BE2C (cell line): Measurements from ENCODE around the gene SLFN13.

ENCODE experiments used
- DNase-seq: peaks from one replicate; pipeline ENCODE4 v3.0.0-alpha.2; 2020
- H3K27me3 ChIP-seq: fragments of 250-450 bp; sonication (Bioruptor Pico); 2 replicates; pipeline ENCODE4 v1.5.1; 2020; ENCODE audit warnings: mild to moderate bottlenecking
- H3K36me3 ChIP-seq: fragments of 250-450 bp; sonication (Bioruptor Pico); 2 replicates; pipeline ENCODE4 v1.5.1; 2020; ENCODE audit warnings: mild to moderate bottlenecking
- H3K4me1 ChIP-seq: fragments of 250-450 bp; sonication (Bioruptor Pico); 2 replicates; pipeline ENCODE4 v1.5.1; 2020
- H3K4me3 ChIP-seq: 2 replicates; pipeline ENCODE4 v1.5.1; 2011; ENCODE audit warnings: low read depth, low read length
- H3K9me3 ChIP-seq: fragments of 250-450 bp; sonication (Bioruptor Pico); 2 replicates; pipeline ENCODE4 v1.5.1; 2020
- TF ChIP-seq, protein P1 (sequence below): IDR thresholded peaks from 2 replicates; pipeline ENCODE4 v1.5.1; 2012; ENCODE audit warnings: mild to moderate bottlenecking, low read depth, low read length

The SLFN13 gene

DNA sequence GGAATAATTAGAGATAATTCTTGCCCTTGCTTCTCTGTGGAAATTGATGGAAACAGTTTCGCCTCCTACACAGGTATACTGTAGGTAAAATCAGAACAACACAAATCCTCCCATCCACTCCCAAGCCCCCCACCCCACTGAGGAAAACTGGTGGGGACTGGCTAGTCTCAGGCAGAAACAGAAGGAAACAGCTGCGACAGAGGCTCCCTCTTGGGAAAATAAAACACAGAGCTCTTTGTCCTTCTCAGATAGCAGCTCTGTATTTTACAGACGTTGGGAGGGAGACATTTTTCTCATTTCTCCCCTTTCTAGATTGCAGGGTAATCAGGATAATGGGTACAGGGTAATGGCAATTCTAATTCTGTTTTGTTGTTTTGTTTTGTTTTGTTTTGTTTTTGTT is 1.1 kb downstream of the SLFN13 start:
- no peaks in the 10 kb centered on the region for H3K4me1 ChIP-seq
- DNase-seq, result no peak
- no peaks in the 10 kb centered on the region for H3K36me3 ChIP-seq
- H3K27me3 ChIP-seq, result peaks cover 96% of the 10 kb centered on the region
- H3K4me3 ChIP-seq, result no peak overlapping the region
- no peaks in the 10 kb centered on the region; the same call in 1 of the 2 replicates for H3K9me3 ChIP-seq
- TF ChIP-seq, protein P1, sequence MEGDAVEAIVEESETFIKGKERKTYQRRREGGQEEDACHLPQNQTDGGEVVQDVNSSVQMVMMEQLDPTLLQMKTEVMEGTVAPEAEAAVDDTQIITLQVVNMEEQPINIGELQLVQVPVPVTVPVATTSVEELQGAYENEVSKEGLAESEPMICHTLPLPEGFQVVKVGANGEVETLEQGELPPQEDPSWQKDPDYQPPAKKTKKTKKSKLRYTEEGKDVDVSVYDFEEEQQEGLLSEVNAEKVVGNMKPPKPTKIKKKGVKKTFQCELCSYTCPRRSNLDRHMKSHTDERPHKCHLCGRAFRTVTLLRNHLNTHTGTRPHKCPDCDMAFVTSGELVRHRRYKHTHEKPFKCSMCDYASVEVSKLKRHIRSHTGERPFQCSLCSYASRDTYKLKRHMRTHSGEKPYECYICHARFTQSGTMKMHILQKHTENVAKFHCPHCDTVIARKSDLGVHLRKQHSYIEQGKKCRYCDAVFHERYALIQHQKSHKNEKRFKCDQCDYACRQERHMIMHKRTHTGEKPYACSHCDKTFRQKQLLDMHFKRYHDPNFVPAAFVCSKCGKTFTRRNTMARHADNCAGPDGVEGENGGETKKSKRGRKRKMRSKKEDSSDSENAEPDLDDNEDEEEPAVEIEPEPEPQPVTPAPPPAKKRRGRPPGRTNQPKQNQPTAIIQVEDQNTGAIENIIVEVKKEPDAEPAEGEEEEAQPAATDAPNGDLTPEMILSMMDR, result no peak

DNA sequence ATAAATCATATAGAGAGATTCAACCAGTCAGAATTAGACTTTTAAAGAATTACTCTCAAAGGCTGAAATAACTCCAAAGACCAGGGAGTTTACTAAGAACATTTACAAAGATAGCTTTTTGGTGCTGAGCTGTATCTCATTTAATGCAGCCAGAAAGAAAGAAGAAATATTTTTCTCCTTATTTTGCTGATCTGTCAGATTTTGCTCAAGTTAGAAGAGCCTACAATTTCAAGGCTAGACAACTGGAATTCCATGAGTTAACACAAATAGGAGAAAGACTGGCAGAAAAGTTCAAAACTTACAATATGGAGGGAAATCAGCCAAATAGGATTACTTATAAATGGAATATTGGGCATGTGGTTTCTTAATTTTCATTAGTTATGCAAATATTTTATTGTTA is 10.1 kb downstream of the SLFN13 start:
- TF ChIP-seq, protein P1, result no peak
- H3K36me3 ChIP-seq, result no peaks in the 10 kb centered on the region
- no peak for DNase-seq
- no peaks in the 10 kb centered on the region for H3K4me1 ChIP-seq
- H3K9me3 ChIP-seq, result no peaks in the 10 kb centered on the region
- no peak overlapping the region for H3K4me3 ChIP-seq
- H3K27me3 ChIP-seq, result peaks cover 56% of the 10 kb centered on the region

GRCh38 chr17:35433075-35433894 is 15.3 kb downstream of the SLFN13 start:
- DNase-seq, result no peak
- H3K4me3 ChIP-seq, result no peak overlapping the region

GRCh38 chr17:35432176-35433074 is 16.1 kb downstream of the SLFN13 start, which contains the start of gene SLFN12:
SLFN12 (minus strand) TSS chr17:35432500; CDS start chr17:35423028, 9,472 bp downstream.
- TF ChIP-seq, protein P1, result no peak
- no peak within 1 kb of the TSS for H3K4me3 ChIP-seq
- H3K9me3 ChIP-seq, result no peaks in the 10 kb centered on the region
- H3K36me3 ChIP-seq, result no peaks in the 10 kb centered on the region
- no peaks in the 10 kb centered on the region for H3K4me1 ChIP-seq
- no peak for DNase-seq
- peaks cover 74% of the 10 kb centered on the region for H3K27me3 ChIP-seq

More at GRCh38 chr17:35433075-35433894, 15.3 kb downstream of the SLFN13 start:
- Histone ChIP-seq H3K27me3 (peaks cover 75% of the 10 kb centered on the region), H3K36me3 (no peaks in the 10 kb centered on the region), H3K4me1 (no peaks in the 10 kb centered on the region), H3K9me3 (no peaks in the 10 kb centered on the region)
- TF ChIP-seq, protein P1, result no peak

DNA sequence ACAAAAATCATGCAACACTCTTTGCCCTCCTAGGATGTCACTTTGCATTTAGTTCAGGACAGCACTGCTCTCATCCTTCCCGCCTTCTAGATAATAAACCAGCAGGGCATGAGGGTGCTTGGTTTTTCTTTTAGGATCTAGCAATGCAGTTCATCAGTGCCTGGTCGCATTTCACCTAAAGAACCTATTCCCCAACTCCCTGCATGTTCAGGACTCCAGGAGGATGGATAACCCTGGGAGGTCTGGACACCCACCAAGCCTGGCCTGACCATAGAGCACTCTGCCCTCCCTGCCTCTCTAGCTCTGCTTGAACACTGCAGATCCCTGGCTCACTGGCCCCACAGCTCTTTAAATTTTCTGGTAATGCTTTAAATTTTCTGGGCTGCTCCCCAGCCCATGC is 18.9 kb downstream of the SLFN13 start:
- Histone ChIP-seq H3K27me3 (peaks cover 53% of the 10 kb centered on the region), H3K4me3 (no peak overlapping the region), H3K4me1 (no peaks in the 10 kb centered on the region), H3K36me3 (no peaks in the 10 kb centered on the region), H3K9me3 (no peaks in the 10 kb centered on the region)
- no peak for DNase-seq
- TF ChIP-seq, protein P1, result no peak
